K562 (cell line): ENCODE measurements around the gene LCE1B. TPM values are rescaled to one million over a fixed set of nuclear protein-coding genes. Genes with fewer than 3 reads are reported as not detected.

ENCODE experiments used
- CSDE1 ChIP-seq, 2 experiments: fragments of 450-650 bp; IDR thresholded peaks; 2 replicates each; pipeline ENCODE4 v1.6.1; 2016; ENCODE audit warnings: mild to moderate bottlenecking in 1 of 2
- CTCF ChIP-seq, 3 experiments: IDR thresholded peaks in 2 of 3; conservative IDR thresholded peaks in 1 of 3; 2 replicates each; pipeline ENCODE4 v1.5.1; 2011 to 2012; ENCODE audit warnings: low read length in 3 of 3, mild to moderate bottlenecking in 3 of 3, control low read depth in 2 of 3, improper control_type of control experiment in 1 of 3, inconsistent platforms in 1 of 3, low read depth in 1 of 3, mixed read lengths in 1 of 3, moderate library complexity in 1 of 3; ENCODE audit not compliant: insufficient read depth in 2 of 3
- CTCFL ChIP-seq: IDR thresholded peaks from 2 replicates; pipeline ENCODE4 v1.6.1; 2011; ENCODE audit warnings: borderline replicate concordance, low read depth, mild to moderate bottlenecking, moderate library complexity, low read length; ENCODE audit not compliant: insufficient read depth, poor library complexity, severe bottlenecking
- DEAF1 ChIP-seq: fragments of 450-650 bp; formaldehyde crosslinking; IDR thresholded peaks from 2 replicates; pipeline ENCODE4 v1.4.0; 2020; ENCODE audit warnings: mild to moderate bottlenecking, moderate library complexity
- KHSRP ChIP-seq: fragments of 450-650 bp; IDR thresholded peaks from 2 replicates; pipeline ENCODE4 v1.6.1; 2017
- KLF1 ChIP-seq: fragments of 450-650 bp; IDR thresholded peaks from 2 replicates; pipeline ENCODE4 v1.6.1; 2016; ENCODE audit warnings: missing genetic modification characterization, missing compliant biosample characterization
- MTA2 ChIP-seq: fragments of 450-650 bp; IDR thresholded peaks from 2 replicates; pipeline ENCODE4 v1.6.1; 2016; ENCODE audit warnings: low read depth
- MTA3 ChIP-seq: fragments of 450-650 bp; formaldehyde crosslinking; IDR thresholded peaks from 2 replicates; pipeline ENCODE4 v1.6.1; 2017; ENCODE audit warnings: mild to moderate bottlenecking, borderline replicate concordance
- MXI1 ChIP-seq: IDR thresholded peaks from 2 replicates; pipeline ENCODE4 v1.6.1; 2011; ENCODE audit warnings: low read depth, mild to moderate bottlenecking, improper control_type of control experiment, low read length
- NCOA4 ChIP-seq: fragments of 450-650 bp; IDR thresholded peaks from 2 replicates; pipeline ENCODE4 v1.6.1; 2018; ENCODE audit warnings: mild to moderate bottlenecking; ENCODE audit not compliant: partially characterized antibody
- NFE2 ChIP-seq: IDR thresholded peaks from 2 replicates; pipeline ENCODE4 v1.6.1; 2014; ENCODE audit warnings: antibody characterized with exemption, low read depth
- NRF1 ChIP-seq, 2 experiments: fragments of 450-650 bp; IDR thresholded peaks in 1 of 2; conservative IDR thresholded peaks in 1 of 2; 2 replicates each; pipeline ENCODE4 v1.6.1; 2014; ENCODE audit warnings: mild to moderate bottlenecking in 2 of 2
- POLR2B ChIP-seq: fragments of 450-650 bp; IDR thresholded peaks from 2 replicates; pipeline ENCODE4 v1.6.1; 2018; ENCODE audit warnings: low read depth; ENCODE audit not compliant: partially characterized antibody
- RBM25 ChIP-seq: fragments of 200-400 bp; formaldehyde crosslinking; IDR thresholded peaks from 2 replicates; pipeline ENCODE4 v1.6.1; 2018; ENCODE audit warnings: low read length, low read depth, moderate library complexity; ENCODE audit not compliant: severe bottlenecking
- SMC3 ChIP-seq: conservative IDR thresholded peaks from 2 replicates; pipeline ENCODE4 v1.6.1; 2011; ENCODE audit warnings: low read depth, low read length, improper control_type of control experiment; ENCODE audit not compliant: insufficient read depth
- VEZF1 ChIP-seq: fragments of 200-800 bp; sonication (Bioruptor generic); IDR thresholded peaks from 2 replicates; pipeline ENCODE4 v1.6.1; 2017; ENCODE audit warnings: missing genetic modification characterization, missing compliant biosample characterization
- ZFP30 ChIP-seq: fragments of 250-450 bp; sonication (Bioruptor Pico); IDR thresholded peaks from 2 replicates; pipeline ENCODE4 v1.8.0; 2022; ENCODE audit warnings: moderate library complexity, mild to moderate bottlenecking, inconsistent platforms, borderline replicate concordance
- ZNF175 ChIP-seq: fragments of 200-800 bp; sonication (Bioruptor generic); IDR thresholded peaks from 2 replicates; pipeline ENCODE4 v1.6.1; 2016; ENCODE audit warnings: low read depth, mild to moderate bottlenecking, missing genetic modification characterization, missing compliant biosample characterization
- ZNF384 ChIP-seq: IDR thresholded peaks from 2 replicates; pipeline ENCODE4 v1.6.1; 2012; ENCODE audit warnings: low read depth, low read length, improper control_type of control experiment
- ZNF655 ChIP-seq: fragments of 250-450 bp; sonication (Bioruptor Pico); IDR thresholded peaks from 2 replicates; pipeline ENCODE4 v1.5.0; 2021
- ZNF780A ChIP-seq: fragments of 250-450 bp; sonication (Bioruptor Pico); IDR thresholded peaks from 2 replicates; pipeline ENCODE4 v1.5.0; 2021; ENCODE audit warnings: mild to moderate bottlenecking
- polyA plus RNA-seq, 8 experiments: library from polyadenylated mRNA; depleted of rRNA in 4 of 8; stranded (reverse) in 5 of 8; unstranded in 3 of 8; fragments of >200 nt; fragmentation: Nextera tagmentation in 2 of 8; fragmentation: Illumina TruSeq in 1 of 8; extraction: Ambion mirVana in 2 of 8; extraction: Trizol in 1 of 8; gene quantifications; 2 replicates each; pipeline versions ENCODE4 v1.2.1 to v1.2.3, GENCODE V29; 2011 to 2014; ENCODE audit warnings: inconsistent platforms in 1 of 8, missing spikeins in 1 of 8
- total RNA-seq, 7 experiments: library from RNA; depleted of rRNA in 6 of 7; stranded (reverse); fragments of >200 nt in 6 of 7; fragmentation: Illumina TruSeq in 2 of 7; extraction: Trizol in 2 of 7; gene quantifications; 2 replicates each; pipeline versions ENCODE4 v1.2.1 to v1.2.3, GENCODE V29; 2011 to 2021; ENCODE audit warnings: low replicate concordance in 1 of 7

The LCE1B gene
- total and polyA plus RNA-seq, 9 of the 15 experiments (the other 6 are each of a cell fraction or from before 2014, with no cell fraction given): not detected

GRCh38 chr1:152777510-152778137 lies 34.1 kb upstream of the LCE1B start (continued):
- TF ChIP-seq ZNF175 (CRISPR knock-in tag): no peak
- no peak for TF ChIP-seq MXI1
- no peak for TF ChIP-seq ZNF384
- no peak for TF ChIP-seq CTCFL
- TF ChIP-seq KLF1 (tag): no peak
- TF ChIP-seq MTA3: no peak
- TF ChIP-seq SMC3: 0 out of 2 replicates have a peak, but pooled peaks have one; percentile 28
- no peak for TF ChIP-seq NRF1 (conservative IDR thresholded peaks at IDR 0.05 in 1 of 2, IDR thresholded peaks at IDR 0.05 in 1 of 2)
- no peak for TF ChIP-seq ZNF780A (CRISPR knock-in tag)
- TF ChIP-seq RBM25: no peak
- TF ChIP-seq VEZF1 (CRISPR knock-in tag): no peak
- peak; percentile 56 to 68 (median 67) for TF ChIP-seq CTCF (IDR thresholded peaks at IDR 0.05 in 2 of 3, conservative IDR thresholded peaks at IDR 0.05 in 1 of 3; ENCODE audit: insufficient read depth in 2 of 3, low read depth in 1 of 3, low read length in 3 of 3)
- no peak for TF ChIP-seq ZFP30
- TF ChIP-seq ZNF655: no peak
- TF ChIP-seq NFE2: no peak
- TF ChIP-seq KHSRP: no peak
- no peak for TF ChIP-seq DEAF1 (CRISPR knock-in tag)
- no peak for TF ChIP-seq MTA2
- no peak for TF ChIP-seq NCOA4
- no peak for TF ChIP-seq POLR2B
- TF ChIP-seq CSDE1 (IDR thresholded peaks at IDR 0.05): no peak
